Kidney tubule cell (primary cell): ENCODE results near the gene PTPRB.
"Not testable (repeated sequence)": the region's sequence is repeated elsewhere in the genome, so short reads cannot be mapped to it uniquely, and the experiment has no call there.

ENCODE experiments used
- DNase-seq: peaks from one replicate; pipeline ENCODE4 v3.0.0-alpha.2; 2018; ENCODE audit warnings: low spot score

PTPRB gene

DNA sequence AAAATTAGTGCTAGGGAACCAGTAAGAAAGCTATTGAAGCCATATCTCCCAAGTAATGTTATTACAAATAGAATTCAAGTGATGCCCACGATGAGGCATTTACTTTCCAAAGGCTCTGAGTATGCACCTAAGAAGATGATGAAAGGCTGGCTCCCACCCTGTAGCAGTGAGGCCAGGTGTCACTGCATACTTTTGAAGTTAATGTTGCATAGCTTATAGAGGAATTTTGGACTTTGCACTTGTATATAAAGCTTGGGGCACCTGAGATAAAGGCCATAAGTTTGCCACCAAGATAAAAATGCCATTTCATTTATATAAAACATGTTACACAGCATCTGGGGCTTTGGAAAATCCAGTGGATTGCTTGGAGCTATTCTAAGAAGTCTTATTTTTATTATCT lies 96.2 kb downstream of the PTPRB start:
- DNase-seq = no peak

GRCh38 chr12:70536650-70537049 lies 100.6 kb downstream of the PTPRB start:
- DNase-seq = no peak

DNA sequence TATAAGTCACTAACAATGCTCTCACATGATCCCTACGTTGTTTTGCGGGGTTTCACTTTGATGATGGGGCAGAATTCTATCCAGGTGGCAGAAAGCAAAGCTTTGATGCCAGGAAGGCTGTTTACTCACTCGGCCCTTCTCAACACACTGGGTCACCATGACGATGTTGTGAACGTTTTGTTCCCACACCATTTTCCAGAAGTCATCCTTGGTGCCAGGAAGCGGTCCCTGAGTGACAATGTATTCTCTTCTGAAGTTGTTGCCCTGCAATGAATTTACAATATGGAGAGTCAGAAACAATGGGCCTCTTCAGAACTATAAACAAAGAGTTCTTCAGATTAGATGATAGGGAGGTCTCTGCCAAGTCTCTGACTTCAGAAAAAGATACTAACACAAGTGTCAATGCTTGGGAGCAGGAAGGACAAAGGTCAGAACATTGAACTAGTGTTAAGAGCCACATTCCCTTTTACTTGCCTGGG lies 101.3 kb downstream of the PTPRB start:
- no peak for DNase-seq

- no peak for DNase-seq
Measured at GRCh38 chr12:70534466-70534865, 102.8 kb downstream of the PTPRB start.

- no peak for DNase-seq
Measured at GRCh38 chr12:70529647-70530046, 107.6 kb downstream of the PTPRB start.

DNA sequence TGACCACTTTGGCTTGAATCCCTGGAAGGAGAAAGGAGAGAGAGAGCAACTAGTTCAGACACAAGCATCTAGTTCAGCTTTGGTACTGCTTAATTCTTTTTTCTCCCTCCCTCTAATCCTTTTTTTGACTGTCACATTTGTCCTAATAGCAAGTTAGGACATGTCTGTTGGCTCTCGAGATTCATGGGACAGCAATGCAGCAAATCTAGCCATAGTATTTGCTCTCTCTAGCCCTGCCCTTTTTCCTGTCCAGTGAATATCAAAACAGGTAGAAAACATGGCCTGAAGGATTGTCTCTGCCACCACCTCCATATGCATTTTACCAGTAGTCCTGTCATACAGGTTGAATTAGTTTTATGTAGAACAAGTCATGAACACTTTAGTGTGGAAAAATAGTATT lies 116.4 kb downstream of the PTPRB start:
- DNase-seq = no peak

DNA sequence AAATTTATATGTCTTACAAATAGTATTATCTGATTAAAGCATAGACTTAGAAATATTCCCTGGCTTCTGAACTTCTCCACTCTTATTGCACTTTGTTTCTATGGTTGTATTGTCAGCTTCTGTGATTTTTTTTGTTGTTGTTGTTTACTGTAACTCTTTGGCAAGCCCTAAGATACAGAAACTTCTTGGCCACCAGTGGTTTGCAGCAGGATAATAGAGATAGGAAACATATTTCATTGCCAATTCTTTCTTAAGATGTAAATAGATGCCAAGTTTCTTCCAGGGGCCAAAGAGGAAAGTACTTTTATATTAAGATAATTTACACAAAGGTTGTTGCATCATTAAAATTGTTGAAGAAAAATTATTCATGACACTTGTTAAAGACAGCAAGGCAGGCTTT lies 123.8 kb downstream of the PTPRB start:
- DNase-seq = no peak

DNA sequence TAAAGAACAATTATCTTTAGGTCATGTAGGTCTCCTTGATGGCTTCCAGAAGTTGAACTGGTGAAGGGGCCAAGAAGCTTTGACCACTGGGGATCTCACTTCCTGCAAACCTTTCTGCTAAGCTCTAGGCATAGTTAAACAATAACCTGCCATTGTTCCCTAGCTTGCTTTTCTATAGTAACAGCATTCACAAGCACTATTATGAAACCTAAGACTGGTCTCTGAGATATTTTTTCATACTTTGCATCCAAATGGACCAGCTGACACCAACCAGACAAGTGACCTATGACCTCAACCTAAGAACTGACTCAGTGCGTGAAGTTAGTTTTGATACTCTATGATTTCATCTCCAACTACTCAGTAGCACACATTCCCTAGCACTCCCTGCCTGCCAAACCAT lies 129.1 kb downstream of the PTPRB start:
- DNase-seq = peak; percentile 36

DNA sequence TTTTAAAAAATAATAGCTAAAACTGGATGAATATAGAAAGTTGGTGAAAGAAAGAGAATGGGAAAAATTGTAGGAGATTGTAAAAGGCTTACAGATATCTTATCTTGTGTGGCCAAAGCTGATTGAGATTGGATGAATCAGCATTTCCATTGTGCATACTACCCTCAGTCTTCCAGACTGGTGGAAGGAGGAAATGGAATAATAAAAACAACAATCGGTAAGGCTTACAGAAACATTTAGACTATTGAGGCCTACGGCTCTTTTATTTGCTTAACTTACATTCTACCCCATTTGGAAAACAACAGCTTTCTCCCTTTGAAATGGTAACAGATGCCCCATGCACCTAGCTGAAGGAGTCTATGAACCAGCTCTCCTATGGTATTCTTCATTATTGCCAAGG lies 129.8 kb downstream of the PTPRB start:
- DNase-seq = peak; percentile 18

DNA sequence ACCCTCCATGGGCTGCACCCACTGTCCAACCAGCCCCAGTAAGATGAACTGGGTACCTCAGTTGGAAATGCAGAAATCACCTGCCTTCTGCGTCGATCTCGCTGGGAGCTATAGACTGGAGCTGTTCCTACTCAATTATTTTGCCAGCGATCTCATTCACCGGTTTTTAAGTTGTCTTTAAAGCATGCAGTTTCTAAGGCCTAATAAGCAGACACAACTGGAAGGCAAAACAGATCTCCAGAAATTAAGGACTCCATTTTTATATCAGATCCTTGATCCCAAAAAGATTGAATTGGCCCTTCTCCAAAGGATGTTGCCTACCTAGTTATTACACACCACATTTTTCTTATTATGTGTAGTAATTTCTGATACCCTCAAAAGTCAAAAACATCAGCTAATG lies 139.7 kb downstream of the PTPRB start:
- no peak for DNase-seq

GRCh38 chr12:70492904-70493303 lies 144.3 kb downstream of the PTPRB start:
- not testable (repeated sequence) for DNase-seq

- not testable (repeated sequence) for DNase-seq
Measured at GRCh38 chr12:70490928-70491327, 146.3 kb downstream of the PTPRB start.

DNA sequence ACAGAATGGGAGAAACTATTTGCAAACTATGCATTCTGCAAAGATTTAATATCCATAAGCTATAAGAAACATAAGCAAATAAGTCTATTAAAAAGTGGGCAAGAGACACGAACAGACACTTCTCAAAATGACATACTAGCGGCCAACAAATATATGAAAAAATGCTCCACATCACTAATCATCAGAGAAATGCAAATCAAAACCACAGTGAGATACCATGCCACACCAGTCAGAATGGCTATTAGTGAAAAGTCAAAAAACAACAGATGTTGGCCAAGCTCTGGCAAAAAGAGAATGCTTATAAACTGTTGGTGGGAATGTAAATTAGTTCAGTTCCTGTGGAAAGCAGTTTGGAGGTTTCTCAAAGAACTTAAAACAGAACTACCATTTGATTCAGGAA lies 149.8 kb downstream of the PTPRB start:
- DNase-seq = no peak

DNA sequence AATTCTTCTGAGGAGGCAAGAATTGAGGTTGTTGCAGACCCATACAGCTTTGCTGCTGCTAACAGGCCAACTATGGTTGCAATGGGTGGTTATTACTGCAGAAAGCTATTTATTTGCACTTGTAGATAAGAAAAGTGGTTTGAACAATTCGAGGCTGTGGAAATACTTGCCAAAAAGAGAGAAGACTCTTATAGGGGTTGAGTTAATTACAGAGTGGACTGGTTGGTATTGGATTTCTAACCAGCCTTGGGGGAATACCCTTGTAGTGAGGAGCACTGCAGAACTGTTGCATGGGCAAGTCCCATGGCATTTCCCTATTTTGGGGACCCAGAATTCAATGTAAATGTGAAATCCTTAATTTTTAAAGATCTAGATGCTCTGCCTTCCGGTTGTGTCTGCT lies 150.6 kb downstream of the PTPRB start:
- no peak for DNase-seq

DNA sequence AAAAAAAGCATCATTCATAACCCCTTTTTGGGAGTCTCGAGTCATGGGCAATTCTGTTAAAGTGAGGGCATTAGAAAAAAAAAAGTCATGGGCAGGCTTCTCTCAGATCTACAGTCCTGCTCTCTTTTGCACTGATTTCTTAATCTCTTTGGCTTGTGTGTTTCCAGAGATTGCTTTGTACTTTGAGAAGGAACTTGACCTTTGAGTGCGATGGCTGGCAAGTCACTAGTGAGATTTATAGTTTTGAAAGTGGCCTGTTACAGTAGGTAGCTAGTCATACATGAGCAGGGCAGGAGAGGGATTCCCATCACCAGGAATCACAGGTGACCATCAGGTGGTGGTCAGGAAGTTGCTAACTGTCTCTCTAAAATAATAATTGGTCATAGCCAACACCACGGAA lies 151.5 kb downstream of the PTPRB start:
- DNase-seq = no peak

DNA sequence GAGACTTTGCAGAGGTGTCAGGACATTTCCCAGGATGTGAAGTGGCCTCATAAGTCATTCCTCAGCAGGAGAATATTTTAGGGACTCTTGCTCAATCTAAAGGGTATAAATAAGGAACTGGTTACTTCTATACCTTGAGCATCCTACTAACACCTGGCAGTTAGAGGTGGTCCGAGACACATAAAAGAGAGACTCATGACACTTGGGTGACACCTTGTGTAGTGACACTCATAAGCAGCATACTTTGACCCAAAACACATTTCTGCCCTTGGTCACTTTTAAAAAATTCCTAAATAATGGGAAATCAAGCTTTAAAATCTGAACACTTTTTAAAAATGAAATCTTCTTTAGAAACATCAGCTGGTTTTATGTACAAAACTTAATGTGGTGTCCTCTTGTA lies 152.8 kb downstream of the PTPRB start:
- no peak for DNase-seq

DNA sequence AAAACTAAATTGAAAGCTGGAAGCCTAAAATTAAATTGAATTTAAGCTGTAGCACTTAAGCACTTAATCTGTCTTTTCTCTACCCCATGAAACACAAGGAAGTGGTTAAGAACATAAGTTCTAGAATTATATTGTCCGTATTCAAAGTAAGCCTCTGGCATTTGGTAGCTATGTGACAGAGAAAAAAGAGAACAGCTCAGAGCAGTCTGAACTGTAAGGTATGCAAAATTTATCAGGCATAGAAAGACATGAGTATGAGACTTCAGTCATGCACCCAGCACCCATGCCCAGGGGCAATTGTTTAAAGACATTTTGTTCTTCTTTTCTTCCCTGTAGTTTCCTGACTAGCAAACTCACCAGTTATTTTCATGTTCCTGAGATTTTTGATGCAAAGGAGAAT lies 154.5 kb downstream of the PTPRB start:
- DNase-seq = no peak

- no peak for DNase-seq
Measured at GRCh38 chr12:70469221-70469820, 167.9 kb downstream of the PTPRB start.

DNA sequence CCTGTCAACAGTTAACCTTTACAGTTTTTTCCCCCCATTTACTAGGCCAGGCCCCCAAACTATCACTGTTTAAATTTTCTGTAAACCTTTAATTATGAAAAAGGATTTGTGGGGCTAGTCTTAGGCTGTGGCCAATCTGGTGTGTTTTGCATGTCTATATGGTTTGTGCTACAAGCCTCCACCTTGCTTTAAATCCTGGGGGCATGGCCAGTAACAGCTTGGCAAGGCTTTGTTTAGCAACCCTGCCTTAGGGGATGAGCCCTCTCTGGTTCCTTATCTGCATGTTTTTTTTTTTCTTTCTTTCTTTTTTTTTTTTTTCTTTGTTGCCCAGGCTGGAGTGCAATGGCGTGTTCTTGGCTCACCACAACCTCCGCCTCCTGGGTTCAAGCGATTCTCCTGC lies 168.5 kb downstream of the PTPRB start:
- DNase-seq = no peak

DNA sequence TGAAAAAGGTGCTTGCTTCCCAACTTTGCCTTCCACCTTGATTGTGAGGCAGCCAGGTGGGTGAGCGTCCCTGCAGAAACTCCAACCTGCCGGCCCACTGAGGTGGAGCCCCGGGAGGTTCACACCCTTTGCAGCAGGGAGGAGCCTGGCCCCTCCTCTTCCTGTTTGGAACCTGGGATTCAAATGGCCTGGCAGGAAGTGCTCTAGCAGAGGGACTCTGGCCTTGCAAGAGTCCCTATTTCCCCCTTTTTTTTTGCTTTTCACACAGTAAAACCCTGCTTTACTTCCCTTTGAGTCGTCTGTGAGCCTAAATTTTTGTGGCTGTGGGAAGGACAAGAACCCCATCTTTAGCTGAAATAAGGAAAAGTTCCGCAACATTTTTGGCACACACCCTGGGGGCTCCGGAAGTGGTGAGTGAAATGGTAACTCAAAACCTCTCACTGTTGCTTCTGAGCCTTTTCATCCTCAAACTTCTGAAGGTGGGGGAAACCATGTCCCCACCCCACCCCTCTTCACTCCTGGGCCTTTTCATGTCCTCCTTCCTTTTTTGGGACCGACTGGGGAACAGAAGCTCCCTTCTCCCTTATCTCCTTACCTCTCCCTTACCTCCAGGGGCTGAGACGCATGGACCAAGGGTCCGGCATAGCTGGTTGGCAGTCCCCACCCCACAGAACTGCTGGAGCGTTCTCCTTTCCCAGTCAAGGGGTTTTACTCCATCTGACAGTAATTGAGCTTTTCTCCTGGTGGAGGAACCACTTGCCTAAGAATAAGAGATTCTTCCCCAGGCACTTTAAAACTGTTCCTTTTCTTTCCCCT lies 169.1 kb downstream of the PTPRB start:
- DNase-seq = no peak

GRCh38 chr12:70467476-70467875 lies 169.8 kb downstream of the PTPRB start:
- DNase-seq = no peak

DNA sequence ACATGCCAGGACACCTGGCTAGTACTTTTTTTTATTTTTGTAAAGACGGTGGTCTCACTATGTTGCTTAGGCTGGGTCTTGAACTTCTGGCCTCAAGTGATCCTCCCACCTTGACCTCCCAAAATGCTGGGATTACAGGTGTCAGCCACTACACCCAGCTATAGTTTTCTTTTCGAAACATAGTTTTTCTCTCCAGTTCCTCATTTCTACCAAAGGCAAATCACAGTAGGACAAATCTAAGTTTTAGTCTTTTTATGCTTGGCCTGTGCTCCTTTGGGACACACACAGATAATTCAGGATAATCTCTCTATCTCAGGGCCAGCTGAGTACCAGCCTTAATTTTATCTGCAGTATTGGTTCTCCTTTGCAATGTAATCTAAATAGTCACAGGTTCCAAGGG lies 170.5 kb downstream of the PTPRB start:
- DNase-seq = no peak
